T-helper 1 cell treated with Interleukin-12 subunit alpha and Interleukin-12 subunit beta and Interleukin-4 antibody, amounts not matched to agents 30 μg/mL and 1 μg/mL, for 36 hours (primary cell): ENCODE measurements around the gene CCL21.
"Not testable (repeated sequence)": the region's sequence is repeated elsewhere in the genome, so short reads cannot be mapped to it uniquely, and the experiment has no call there.

Experiments
- H3K27ac Mint-ChIP-seq: one replicate; pipeline ENCODE4 v1.8.0; 2021; ENCODE audit warnings: mild to moderate bottlenecking, mixed read lengths
- H3K27me3 Mint-ChIP-seq: one replicate; pipeline ENCODE4 v1.8.0; 2021; ENCODE audit warnings: low read depth, mixed read lengths
- H3K36me3 Mint-ChIP-seq: one replicate; pipeline ENCODE4 v1.8.0; 2021; ENCODE audit warnings: low read depth, mixed read lengths
- H3K4me1 Mint-ChIP-seq: one replicate; pipeline ENCODE4 v1.8.0; 2021; ENCODE audit warnings: low read depth, mixed read lengths
- H3K4me3 Mint-ChIP-seq: one replicate; pipeline ENCODE4 v1.8.0; 2021; ENCODE audit warnings: mild to moderate bottlenecking, moderate library complexity, mixed read lengths
- H3K9me3 Mint-ChIP-seq: one replicate; pipeline ENCODE4 v1.8.0; 2021; ENCODE audit warnings: mixed read lengths

The CCL21 gene, protein sequence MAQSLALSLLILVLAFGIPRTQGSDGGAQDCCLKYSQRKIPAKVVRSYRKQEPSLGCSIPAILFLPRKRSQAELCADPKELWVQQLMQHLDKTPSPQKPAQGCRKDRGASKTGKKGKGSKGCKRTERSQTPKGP

GRCh38 chr9:34710023-34710422, at the start of gene CCL21:
Gene CCL21 (minus strand): TSS chr9:34710136. CDS start chr9:34710066, 70 bp downstream.
- Mint-ChIP-seq H3K27ac (no peak within 1 kb of the TSS), H3K36me3 (no peaks in the 10 kb centered on the region), H3K9me3 (no peaks in the 10 kb centered on the region), H3K27me3 (peaks cover 27% of the 10 kb centered on the region), H3K4me1 (no peaks in the 10 kb centered on the region), H3K4me3 (no peak within 1 kb of the TSS)

- Mint-ChIP-seq H3K27me3 (peaks cover 37% of the 10 kb centered on the region), H3K4me1 (peaks cover 4% of the 10 kb centered on the region), H3K27ac (no peak overlapping the region), H3K9me3 (no peaks in the 10 kb centered on the region), H3K4me3 (no peak overlapping the region), H3K36me3 (no peaks in the 10 kb centered on the region)
Measured at GRCh38 chr9:34759432-34760134, 49.6 kb upstream of the CCL21 start.

GRCh38 chr9:34750320-34750719, 40.4 kb upstream of the CCL21 start:
- not testable (repeated sequence) for H3K9me3 Mint-ChIP-seq, H3K4me1 Mint-ChIP-seq, H3K27ac Mint-ChIP-seq, H3K36me3 Mint-ChIP-seq, H3K4me3 Mint-ChIP-seq
- peaks cover 65% of the 10 kb centered on the region for H3K27me3 Mint-ChIP-seq

GRCh38 chr9:34746526-34746925, 36.6 kb upstream of the CCL21 start:
- no peak overlapping the region for H3K4me3 Mint-ChIP-seq
- no peak overlapping the region for H3K27ac Mint-ChIP-seq
- peaks cover 41% of the 10 kb centered on the region for H3K27me3 Mint-ChIP-seq

GRCh38 chr9:34744295-34745221, 34.6 kb upstream of the CCL21 start:
- Mint-ChIP-seq H3K4me3 (no peak overlapping the region), H3K36me3 (no peaks in the 10 kb centered on the region), H3K4me1 (peaks cover 4% of the 10 kb centered on the region), H3K9me3 (peaks cover 3% of the 10 kb centered on the region), H3K27me3 (peaks cover 26% of the 10 kb centered on the region), H3K27ac (no peak overlapping the region)

More at GRCh38 chr9:34746526-34746925, 36.6 kb upstream of the CCL21 start:
- Mint-ChIP-seq H3K9me3 (peaks cover 3% of the 10 kb centered on the region), H3K4me1 (peaks cover 4% of the 10 kb centered on the region), H3K36me3 (no peaks in the 10 kb centered on the region)

DNA sequence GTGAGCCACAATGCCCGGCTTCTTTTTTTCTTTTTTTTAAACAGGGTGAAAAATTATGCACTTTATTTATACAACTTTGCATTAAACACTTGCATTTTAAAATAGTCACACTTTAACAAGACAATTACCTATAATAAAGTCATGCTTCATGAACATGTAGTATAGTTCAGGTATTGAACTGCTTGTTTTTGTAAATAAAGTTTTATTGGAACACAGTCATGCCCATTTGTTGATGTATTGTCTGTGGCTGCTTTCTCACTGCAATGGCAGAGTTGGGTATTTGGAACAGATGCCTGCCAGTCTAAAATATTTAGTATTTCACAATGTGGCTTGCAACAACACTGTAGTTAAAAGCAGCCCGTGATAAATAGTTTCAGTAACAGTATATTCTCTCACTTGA, 32.8 kb upstream of the CCL21 start:
- no peaks in the 10 kb centered on the region for H3K36me3 Mint-ChIP-seq
- peaks cover 4% of the 10 kb centered on the region for H3K4me1 Mint-ChIP-seq
- H3K27me3 Mint-ChIP-seq, result peaks cover 14% of the 10 kb centered on the region
- H3K4me3 Mint-ChIP-seq, result no peak overlapping the region
- peaks cover 3% of the 10 kb centered on the region for H3K9me3 Mint-ChIP-seq
- no peak overlapping the region for H3K27ac Mint-ChIP-seq

GRCh38 chr9:34741628-34742027, 31.7 kb upstream of the CCL21 start:
- Mint-ChIP-seq H3K27me3 (peaks cover 14% of the 10 kb centered on the region), H3K9me3 (peaks cover 3% of the 10 kb centered on the region), H3K4me3 (no peak overlapping the region), H3K36me3 (no peaks in the 10 kb centered on the region), H3K4me1 (peaks cover 4% of the 10 kb centered on the region), H3K27ac (no peak overlapping the region)

DNA sequence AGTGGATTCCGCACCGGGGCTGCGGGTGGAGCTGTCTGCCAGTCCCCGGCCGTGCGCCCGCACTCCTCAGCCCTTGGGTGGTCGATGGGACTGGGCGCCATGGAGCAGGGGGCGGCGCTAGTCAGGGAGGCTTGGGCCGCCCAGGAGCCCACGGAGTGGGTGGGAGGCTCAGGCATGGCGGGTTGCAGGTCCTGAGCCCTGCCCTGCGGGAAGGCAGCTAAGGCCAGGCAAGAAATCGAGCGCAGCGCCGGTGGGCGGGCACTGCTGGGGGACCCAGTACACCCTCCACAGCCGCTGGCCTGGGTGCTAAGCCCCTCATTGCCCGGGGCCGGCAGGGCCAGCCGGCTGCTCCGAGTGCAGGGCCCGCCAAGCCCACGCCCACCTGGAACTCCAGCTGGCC, 30.2 kb upstream of the CCL21 start:
- not testable (repeated sequence) for H3K9me3 Mint-ChIP-seq, H3K27me3 Mint-ChIP-seq, H3K4me1 Mint-ChIP-seq, H3K4me3 Mint-ChIP-seq, H3K27ac Mint-ChIP-seq, H3K36me3 Mint-ChIP-seq

DNA sequence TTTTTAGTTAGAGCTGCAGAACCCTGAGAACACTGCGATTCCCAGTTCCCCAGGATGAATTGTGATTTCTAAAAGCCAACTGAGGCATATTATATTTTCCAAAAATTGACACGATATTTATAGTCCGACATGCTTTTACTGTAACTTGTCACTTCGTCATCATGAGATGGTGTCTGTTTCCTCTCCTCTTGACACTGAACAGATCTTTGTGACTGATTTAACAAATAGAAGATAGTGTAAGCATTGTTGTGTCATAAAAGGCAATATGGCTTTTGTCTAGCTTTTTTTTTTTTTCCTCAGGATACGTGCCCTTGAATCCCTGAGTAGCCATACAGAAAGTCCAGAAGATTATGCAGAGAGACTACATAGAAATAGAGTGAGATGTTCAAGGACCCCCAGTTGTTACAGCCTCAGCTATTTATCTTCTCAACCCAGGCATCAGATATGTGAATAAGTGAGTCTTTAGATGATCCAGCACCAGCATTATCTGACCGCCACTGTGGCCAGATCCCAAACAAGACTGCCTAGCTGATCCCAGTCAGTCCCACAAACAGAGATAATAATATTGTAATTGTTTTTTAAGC, 27.8 kb upstream of the CCL21 start:
- H3K27me3 Mint-ChIP-seq, result no peaks in the 10 kb centered on the region
- H3K4me3 Mint-ChIP-seq, result no peak overlapping the region
- H3K4me1 Mint-ChIP-seq, result peaks cover 4% of the 10 kb centered on the region
- no peaks in the 10 kb centered on the region for H3K9me3 Mint-ChIP-seq
- H3K36me3 Mint-ChIP-seq, result no peaks in the 10 kb centered on the region
- H3K27ac Mint-ChIP-seq, result no peak overlapping the region

GRCh38 chr9:34734720-34735119, 24.8 kb upstream of the CCL21 start:
- H3K4me1 Mint-ChIP-seq, result no peaks in the 10 kb centered on the region
- peaks cover 10% of the 10 kb centered on the region for H3K27me3 Mint-ChIP-seq
- H3K27ac Mint-ChIP-seq, result no peak overlapping the region
- H3K4me3 Mint-ChIP-seq, result no peak overlapping the region
- no peaks in the 10 kb centered on the region for H3K36me3 Mint-ChIP-seq
- H3K9me3 Mint-ChIP-seq, result no peaks in the 10 kb centered on the region

GRCh38 chr9:34732886-34733285, 22.9 kb upstream of the CCL21 start:
- Mint-ChIP-seq H3K4me1 (no peaks in the 10 kb centered on the region), H3K36me3 (no peaks in the 10 kb centered on the region), H3K4me3 (no peak overlapping the region)

GRCh38 chr9:34732478-34732877, 22.5 kb upstream of the CCL21 start:
- Mint-ChIP-seq H3K36me3 (no peaks in the 10 kb centered on the region), H3K27ac (no peak overlapping the region), H3K27me3 (peaks cover 10% of the 10 kb centered on the region), H3K4me3 (no peak overlapping the region), H3K9me3 (no peaks in the 10 kb centered on the region), H3K4me1 (no peaks in the 10 kb centered on the region)

More at GRCh38 chr9:34732886-34733285, 22.9 kb upstream of the CCL21 start:
- Mint-ChIP-seq H3K27ac (no peak overlapping the region), H3K27me3 (peaks cover 10% of the 10 kb centered on the region), H3K9me3 (no peaks in the 10 kb centered on the region)

DNA sequence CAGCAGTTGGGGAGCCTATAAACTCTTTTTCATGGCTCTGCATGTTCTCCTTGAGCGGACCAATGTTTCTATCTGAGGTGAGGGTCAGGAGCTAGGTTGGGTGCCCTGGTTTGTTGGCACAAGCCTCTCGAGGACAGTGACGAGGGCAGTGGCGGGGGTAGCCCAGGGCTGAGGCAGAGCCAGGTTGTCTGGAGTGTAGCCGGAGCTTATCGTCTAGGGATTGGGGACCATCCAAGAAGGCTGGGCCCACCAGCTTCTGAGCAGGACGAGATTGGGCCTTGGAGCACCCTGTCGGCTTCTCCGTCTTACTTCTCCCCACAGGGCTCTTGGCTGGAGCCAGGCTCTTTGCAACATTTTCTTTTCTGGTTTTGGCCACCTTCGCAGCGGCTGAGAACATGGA, 13.2 kb upstream of the CCL21 start:
- Mint-ChIP-seq H3K9me3 (no peaks in the 10 kb centered on the region), H3K36me3 (no peaks in the 10 kb centered on the region), H3K4me1 (no peaks in the 10 kb centered on the region), H3K4me3 (no peak overlapping the region), H3K27me3 (no peaks in the 10 kb centered on the region), H3K27ac (no peak overlapping the region)

DNA sequence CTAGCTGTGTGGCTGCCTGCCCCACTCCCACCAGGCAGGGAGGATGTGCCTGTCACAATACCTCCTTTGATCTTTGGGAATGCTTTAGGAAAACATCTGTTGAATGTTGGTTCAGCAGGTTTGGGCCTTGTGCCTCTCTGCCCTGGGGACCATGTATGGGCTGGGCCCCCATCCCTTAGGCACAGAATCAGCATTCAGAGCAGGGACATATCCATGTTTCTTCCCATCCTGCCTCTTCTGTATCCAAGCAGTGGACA, 9.8 kb upstream of the CCL21 start:
- H3K9me3 Mint-ChIP-seq, H3K4me1 Mint-ChIP-seq, H3K4me3 Mint-ChIP-seq, H3K27ac Mint-ChIP-seq, H3K36me3 Mint-ChIP-seq, H3K27me3 Mint-ChIP-seq: not testable (repeated sequence)
